Activated CD8-positive, alpha-beta memory T cell treated with anti-CD3 and anti-CD28 coated beads for 1 hour (primary cell): ENCODE data around the gene ARHGEF12.

ENCODE experiments used
- DNase-seq, 2 donors: peaks; one replicate each; pipeline ENCODE4 v3.0.0-alpha.2; 2020; ENCODE audit warnings: low read depth in 1 of 2; ENCODE audit errors: extremely low read depth in 1 of 2

Gene ARHGEF12

DNA sequence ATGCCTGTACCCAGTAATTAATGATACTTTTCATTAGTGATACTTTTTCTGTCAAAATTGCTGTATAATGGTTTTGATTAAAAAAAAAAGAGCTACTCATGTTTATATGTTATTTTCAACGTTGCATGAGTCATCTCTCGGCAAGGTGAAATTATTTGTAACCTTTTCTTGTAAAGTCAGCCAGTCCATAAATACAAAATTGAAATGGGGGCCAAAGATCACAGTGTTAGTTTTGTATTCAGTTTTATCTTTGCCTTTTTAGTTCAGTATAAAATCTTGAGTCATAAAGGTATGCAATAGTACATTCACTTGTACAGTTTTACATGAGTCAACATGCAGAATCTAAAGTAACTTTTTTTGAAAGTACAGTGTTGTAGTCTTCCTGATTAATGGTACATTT lies 4.3 kb downstream of the ARHGEF12 start:
- no peak for DNase-seq

GRCh38 chr11:120342226-120342625 lies 6.0 kb downstream of the ARHGEF12 start:
- DNase-seq: no peak

GRCh38 chr11:120342678-120343077 lies 6.5 kb downstream of the ARHGEF12 start:
- DNase-seq: no peak

- no peak for DNase-seq
These were observed 7.2 kb downstream of the ARHGEF12 start for GRCh38 chr11:120343429-120343828.

DNA sequence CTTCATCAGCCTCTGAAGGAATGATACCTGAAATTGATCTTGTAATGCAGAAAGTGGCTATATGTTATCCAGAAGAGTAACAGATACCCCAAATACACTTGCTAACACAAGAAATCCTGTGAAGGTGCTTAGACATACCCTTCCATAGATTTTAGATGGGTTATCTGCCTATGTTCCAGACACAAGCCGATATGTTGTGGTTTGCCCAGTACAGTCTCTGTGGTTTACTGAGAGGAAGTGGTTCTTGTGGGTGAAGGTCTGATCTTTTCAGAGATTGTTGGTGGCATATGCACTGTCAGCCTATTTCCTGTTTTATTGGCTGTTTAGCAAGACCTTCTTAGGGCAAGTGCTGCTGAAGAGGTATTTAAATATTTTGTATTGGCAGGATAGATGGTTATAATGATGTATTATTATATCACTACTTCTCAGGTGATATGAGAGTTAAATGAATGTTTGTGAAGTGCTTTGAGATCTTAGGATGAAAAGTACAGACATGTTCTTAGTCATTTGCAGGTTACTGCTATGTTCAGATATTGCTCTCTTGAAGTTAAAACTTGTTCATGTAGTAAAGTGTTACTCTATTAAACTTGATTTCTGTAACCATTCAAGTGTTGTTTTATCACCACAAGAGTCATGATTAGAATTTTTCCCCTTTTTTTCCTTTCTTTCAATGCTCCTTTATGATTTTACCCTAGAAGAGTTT lies 8.2 kb downstream of the ARHGEF12 start:
- no peak for DNase-seq

- DNase-seq: no peak
These were observed 10.0 kb downstream of the ARHGEF12 start for GRCh38 chr11:120346233-120346632.

GRCh38 chr11:120350637-120351036 lies 14.4 kb downstream of the ARHGEF12 start:
- DNase-seq: no peak

DNA sequence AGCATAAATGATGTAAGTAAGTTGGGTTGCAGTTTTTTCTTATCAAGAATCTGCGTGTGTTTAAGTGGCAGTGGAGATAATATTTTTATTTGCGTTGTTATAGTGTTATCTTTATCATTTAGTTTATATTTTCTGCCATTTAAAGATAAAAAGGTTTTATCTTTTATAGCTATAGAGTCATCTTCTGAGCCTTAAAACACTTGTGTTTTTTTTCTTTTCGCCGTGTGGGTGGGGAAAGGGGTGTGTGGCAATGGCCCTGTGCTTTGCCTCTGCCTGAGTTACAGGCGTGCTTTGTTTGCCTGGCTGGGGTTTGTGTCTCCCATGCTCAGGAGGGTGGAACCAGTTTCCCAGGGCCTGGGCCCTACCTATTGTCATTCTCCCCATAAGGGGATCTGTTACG lies 16.2 kb downstream of the ARHGEF12 start:
- DNase-seq: no peak

DNA sequence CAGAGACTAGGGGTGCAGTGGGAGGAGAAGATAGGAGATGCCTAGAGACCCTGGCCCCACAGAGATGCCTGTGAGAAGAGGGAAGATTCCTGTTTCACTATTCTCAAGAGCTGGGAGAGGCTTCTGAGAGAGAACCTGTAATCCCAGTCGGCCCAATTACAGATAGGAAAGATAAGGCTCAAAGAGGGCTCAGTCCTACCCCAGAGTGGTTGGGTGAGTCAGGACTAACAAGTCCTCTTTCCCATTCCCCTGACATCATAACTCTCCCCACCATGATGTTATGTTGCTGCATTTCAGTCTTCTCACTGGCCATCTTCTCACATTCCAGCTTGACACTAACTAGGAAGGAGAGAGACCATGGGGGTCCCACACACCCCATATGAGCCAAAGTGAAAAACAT lies 17.9 kb downstream of the ARHGEF12 start:
- DNase-seq: no peak

GRCh38 chr11:120354779-120355178 lies 18.6 kb downstream of the ARHGEF12 start:
- no peak for DNase-seq

DNA sequence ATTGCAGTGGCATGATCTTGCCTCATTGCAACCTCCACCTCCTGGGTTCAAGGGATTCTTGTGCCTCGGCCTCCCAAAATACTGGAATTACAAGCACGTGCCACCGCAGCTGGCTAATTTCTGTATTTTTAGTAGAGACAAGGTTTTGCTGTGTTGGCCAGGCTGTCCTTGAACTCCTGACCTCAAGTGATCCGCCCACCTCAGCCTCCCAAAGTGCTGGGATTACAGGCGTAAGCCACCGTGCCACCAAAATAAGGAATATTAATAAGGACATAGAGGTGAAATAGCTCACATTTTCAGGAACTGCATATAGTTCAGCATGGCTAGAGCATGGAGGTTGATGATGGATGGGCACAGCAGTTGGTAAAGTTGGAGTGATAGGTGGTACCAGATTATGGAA lies 21.4 kb downstream of the ARHGEF12 start:
- no peak for DNase-seq

GRCh38 chr11:120358729-120359128 lies 22.5 kb downstream of the ARHGEF12 start:
- DNase-seq: no peak

DNA sequence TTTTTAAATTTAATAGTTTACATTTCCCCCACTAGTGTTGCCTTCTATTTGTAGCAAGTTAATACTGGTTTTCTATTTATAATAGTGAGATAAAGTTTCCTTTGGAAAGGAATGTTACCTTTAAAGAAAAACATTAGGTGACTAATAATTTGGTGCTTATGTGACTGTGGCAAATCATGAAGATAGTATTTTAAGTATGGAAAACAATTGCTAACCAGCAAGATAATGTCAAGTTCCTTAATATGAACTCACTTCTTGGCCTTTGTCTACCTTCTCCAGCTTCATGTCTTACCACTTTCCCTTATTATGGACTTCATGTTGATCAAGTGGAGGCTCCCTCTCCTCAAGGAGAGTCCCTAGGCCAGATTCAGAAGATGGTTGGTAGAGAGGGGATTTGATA lies 27.2 kb downstream of the ARHGEF12 start:
- no peak for DNase-seq

GRCh38 chr11:120365512-120365911 lies 29.3 kb downstream of the ARHGEF12 start:
- DNase-seq: no peak

GRCh38 chr11:120372296-120372695 lies 36.1 kb downstream of the ARHGEF12 start:
- DNase-seq: no peak

DNA sequence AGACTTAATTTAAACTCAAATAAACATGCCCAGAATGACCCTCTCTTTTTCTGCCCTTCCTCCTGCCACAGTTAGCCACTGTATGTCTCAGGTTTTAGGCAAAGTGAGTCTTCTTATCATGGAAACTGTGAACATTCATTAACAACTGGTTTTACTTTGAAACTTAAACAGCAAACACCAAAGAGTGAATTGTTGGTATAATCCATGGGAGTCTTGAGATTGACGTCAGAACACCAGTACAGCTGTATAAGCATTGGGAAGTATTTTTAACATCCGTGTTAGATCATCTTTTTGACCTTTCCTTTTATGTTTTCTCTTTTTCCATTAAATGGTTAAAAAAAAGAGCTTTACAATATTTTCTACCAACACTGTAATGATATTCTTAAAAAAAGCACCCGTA lies 38.9 kb downstream of the ARHGEF12 start:
- DNase-seq: no peak

GRCh38 chr11:120376547-120377182 lies 40.5 kb downstream of the ARHGEF12 start:
- DNase-seq: no peak

- no peak for DNase-seq
These were observed 42.3 kb downstream of the ARHGEF12 start for GRCh38 chr11:120378474-120378873.

GRCh38 chr11:120381401-120381800 lies 45.2 kb downstream of the ARHGEF12 start:
- DNase-seq: no peak

- DNase-seq: no peak
These were observed 47.4 kb downstream of the ARHGEF12 start for GRCh38 chr11:120383518-120384155.

- no peak for DNase-seq
These were observed 48.3 kb downstream of the ARHGEF12 start for GRCh38 chr11:120384476-120384875.

- DNase-seq: no peak
These were observed 48.9 kb downstream of the ARHGEF12 start for GRCh38 chr11:120385110-120385509.
